Stimulated activated CD4-positive, alpha-beta T cell treated with anti-CD3 and anti-CD28 coated beads, Interleukin-12 subunit alpha, Interleukin-12 subunit beta, amount 100 ng/mL, for 24 hours (primary cell): ENCODE results near the gene GPR39.

ENCODE experiments used
- DNase-seq, 2 experiments: peaks; one replicate each; pipeline ENCODE4 v3.0.0-alpha.2; 2020; ENCODE audit warnings: low read depth in 2 of 2

GPR39 gene

DNA sequence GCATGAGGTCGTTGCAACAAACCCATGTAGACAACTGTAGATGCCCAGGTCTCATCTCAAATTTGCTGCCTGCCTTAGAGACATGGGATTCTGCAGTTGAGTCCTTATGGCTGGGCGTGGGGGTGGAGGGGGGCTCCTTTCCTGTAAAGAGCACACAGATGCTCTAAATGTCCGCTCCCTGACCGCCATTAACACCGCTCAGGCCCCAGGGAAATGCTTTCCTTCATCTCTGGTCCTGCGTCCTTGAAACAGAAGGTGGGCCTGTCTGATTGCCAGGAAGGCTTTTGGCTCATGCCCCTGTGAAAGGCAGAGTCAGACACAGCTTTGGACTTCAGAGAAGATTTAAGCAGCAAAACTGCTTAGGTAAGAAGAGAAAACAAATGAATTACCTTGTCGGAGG lies 25.7 kb downstream of the GPR39 start:
- DNase-seq, result no peak

DNA sequence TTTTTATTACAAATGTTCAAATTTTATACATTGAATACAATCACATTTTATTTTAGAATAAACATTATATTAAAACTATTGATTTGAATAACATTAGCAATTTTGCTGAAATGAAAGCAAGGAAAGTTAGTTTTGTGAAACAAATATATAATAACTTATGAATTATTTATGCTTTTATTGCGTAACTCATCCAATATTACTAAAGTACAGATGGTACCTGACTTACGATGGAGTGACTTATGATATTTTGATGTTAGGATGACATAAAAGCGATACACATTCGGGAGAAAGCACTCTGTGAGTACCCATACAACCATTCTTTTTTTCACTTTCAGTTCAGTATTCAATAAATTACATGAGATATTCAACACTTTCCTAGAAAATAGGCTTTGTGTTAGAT lies 26.5 kb downstream of the GPR39 start:
- no peak for DNase-seq

DNA sequence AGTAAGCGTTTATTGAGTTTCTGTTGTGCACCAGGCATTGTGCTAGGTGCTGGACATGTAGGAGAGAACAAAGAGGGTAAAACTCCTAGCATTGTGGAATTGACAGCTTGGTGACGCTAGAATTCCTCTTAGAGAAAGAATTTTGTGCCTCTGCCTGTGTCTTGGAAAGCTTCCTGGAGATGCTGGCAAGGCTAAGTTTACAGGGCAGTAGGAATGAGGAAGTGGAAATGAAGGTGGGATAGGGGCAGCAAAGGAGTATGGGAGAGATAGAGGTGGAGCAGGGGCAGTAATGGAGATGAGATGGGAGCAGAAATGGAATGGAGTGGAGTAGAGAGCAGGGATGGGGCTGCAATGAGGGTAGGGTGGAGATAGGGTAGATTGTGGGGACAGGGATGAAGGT lies 29.8 kb downstream of the GPR39 start:
- DNase-seq, result no peak

DNA sequence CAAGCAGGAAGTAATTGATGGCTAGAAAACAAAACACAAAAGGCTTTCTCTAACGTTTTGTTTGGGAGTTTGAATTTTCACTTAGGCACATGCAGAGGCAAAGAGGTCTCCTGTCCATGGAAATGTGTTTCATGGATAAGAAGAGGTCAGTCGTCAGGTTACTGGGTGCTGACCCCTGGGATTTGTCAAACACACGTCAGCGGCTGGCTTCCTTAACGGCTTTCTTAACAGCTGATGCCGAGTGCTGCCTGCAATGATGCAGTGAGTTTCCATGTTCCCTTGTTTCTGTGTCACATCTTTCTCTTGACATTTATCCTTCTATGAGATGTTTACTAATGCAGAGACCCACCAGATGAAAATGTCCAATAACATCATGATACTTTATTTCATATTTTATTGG lies 31.7 kb downstream of the GPR39 start:
- DNase-seq, result no peak

DNA sequence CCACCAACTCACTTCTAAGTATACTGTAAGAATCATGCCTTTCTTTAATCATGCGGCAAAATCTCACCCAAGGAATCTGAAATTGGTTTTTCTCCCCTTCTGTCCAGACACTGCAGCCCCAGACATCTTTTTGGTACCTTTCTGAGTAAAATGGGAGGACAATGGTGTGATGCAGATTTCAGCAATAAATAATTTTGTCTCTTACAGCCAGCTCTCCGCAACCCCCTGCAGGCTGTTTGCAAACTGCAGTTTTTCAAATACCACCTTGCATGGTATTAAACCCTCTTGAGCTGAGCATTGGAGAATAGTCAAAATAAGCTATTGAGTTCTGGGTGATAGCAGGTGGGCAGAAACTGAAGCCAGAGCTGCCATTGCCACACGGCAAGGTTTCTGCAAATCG lies 32.2 kb downstream of the GPR39 start:
- DNase-seq, result no peak

DNA sequence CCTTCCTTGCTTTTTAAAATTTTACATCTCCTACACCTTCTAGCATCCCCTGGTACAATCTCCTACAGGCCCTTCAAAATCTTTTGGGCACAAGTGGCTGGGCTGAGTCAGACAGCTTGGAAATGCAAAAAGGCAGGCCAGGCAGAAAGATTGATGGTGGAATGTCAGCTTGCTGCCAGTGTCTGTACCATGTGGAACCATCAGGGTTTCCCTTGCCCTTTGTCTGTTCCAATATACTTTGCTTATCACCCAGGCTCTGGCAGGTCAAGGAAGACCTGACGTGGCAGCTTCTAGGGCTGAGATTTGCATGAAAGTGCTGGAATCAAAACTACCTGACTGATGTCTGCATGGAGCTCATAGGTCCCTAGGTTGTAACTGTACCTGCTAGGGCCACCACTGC lies 33.3 kb downstream of the GPR39 start:
- no peak for DNase-seq

DNA sequence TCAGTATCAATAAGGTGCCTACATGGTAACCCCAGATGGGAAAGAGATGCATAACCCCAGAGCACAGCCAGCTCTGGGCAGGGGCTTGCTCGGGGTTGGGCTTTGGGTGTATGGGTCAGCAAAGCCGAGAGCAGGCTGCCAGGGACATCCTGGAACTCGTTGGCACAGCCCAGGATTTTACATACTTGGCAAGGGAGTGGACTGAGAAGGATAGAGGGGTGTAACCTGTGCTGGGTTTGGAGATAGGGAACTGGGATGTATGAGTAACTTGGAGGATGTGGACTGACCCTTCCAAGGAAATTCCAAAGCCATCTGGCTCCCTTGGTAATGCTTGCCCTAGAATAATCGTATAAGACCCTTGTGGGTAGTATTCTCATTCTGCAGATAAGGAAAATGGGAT lies 44.2 kb downstream of the GPR39 start:
- DNase-seq, result no peak

DNA sequence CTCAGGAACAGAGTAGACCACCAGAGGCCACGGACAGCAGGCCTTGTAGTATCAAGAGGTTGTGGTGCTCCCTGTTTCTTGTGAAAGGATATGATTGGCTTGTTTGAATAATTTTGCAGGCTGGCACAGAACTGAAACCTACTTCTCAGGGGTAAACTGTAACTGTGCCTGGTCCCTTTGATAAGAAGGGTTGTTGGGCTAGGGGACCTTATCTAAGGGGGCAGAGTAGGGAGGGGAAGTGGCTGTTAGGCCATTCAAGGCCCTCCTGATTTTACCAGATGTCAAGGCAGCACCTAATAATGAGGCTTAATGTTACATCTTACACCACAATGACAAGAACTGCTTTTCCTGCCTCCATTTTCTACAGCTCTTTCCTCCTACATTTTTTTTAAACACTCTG lies 45.6 kb downstream of the GPR39 start:
- DNase-seq, result no peak

DNA sequence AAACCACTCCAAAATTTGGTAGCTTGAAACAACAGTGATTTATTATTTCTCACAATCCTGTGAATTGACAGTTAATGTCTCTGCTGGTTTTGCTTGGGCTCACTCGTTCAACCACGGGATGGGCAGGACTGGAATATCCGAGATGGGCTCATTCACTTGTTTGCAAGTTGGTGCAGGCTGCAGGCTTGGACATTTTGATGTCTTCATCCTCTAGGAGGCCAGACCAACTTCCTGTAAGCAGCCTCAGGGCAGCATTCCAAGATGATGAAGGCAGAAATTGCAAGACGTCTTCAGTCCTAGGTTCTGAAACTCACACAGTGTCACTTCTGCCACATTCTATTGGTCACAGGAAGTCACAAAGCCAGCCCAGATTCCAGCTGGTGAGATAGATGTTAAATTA lies 47.1 kb downstream of the GPR39 start:
- DNase-seq, result no peak

DNA sequence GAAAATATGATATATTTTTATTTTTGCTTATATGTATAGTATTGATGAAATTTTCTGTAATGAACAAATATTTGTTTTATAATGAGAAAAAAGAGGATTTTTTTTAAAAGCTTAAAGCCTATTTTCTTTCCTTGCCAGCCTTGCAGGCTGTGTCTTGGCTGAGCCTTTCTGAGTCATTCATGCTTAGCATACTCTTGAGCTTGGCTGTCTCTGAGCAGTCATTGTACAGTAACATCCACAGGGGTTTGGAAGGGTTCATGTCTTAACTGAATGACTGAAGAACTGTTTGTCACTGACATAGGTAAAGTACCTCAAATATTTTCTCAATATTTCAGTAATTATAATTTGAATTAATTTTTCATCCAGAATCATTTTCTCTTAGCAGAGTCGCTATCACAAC lies 49.3 kb downstream of the GPR39 start:
- DNase-seq, result no peak

DNA sequence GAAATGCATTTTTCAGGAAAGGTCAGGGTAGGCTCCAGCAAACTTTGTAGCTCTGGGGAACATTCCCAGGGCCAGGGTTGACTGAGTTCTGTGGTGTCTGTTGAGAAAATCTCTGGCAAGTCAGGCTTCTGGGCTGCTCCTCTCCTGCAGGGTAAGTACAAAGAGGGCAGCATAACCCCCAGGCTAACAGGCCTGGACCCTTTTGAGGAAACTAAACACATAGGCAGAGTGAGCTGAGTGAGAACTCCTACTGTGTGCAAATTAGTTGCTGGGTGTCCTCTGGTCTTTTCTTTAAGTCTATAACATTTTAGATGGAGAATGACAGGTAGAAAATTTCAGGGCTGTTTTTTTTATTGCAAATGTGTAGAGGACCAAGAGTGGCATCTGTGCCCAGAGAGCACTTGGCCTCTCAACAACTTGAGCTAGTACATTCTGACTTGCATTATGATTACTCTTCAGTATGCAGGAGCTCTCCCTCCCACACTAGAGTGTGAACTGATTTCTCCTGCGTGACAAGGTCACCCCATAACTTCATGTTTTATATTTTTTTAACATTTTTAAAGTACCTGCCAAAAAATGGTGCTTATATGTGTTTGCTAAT lies 49.9 kb downstream of the GPR39 start:
- DNase-seq, result no peak

DNA sequence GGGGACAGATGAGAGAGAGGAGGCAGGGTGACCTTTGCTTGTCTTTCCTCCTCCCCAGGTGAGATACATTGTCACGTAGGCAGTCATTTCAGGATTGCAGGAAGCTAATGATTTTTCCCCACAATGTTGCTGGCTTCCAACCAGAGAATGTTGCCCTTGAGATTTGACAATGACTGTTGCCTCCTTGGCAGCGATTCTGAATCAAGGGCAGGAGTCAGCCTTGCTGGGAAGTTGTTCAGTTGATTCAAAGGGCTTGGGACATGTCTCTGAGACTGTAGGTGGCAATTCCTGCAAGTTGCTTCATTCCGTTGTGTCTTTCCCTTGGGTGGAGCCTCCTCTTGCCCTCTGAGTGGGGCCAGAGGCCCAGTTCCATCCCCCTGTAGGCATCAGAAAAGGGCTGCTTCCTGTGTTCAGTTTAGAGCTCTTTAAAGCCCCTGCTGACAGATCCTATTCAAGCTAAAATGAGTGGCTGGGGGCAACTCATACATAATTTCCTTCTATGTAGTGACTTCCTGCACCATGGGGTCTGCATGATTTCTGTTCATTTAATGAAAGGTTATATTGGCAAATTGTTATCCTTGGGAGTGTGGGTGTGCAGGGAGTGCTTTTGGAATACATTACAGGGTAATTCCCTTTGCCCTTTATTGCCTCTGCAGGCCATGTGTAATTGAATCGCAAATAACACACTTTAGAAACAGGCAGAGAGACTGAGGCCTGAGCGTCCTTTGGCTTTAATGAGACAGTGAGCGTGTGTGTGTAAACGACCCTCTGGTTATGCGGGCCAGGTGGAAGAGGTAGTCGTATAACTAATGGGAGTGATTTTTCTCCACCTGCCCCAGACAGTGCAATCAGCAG lies 52.4 kb downstream of the GPR39 start:
- DNase-seq, result no peak

DNA sequence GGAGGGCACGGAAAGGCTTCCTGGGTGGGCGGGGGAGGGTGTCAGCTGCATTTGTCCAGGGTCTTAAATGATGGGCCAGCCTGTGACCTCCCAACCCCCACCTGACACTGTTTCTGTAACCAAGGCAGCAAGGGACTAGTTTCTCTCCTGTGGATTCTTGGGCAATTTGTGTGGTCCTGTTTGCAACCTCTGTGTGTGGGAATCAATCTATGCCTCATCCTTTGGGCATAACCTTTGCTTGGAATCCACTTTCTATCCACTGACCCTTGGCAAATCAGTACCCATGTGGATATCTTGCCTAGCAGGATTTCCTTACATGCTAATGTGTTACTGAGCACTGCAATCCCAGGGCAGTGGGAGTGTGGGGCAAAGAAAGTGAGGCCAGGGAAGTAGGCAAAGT lies 54.1 kb downstream of the GPR39 start:
- DNase-seq, result no peak

DNA sequence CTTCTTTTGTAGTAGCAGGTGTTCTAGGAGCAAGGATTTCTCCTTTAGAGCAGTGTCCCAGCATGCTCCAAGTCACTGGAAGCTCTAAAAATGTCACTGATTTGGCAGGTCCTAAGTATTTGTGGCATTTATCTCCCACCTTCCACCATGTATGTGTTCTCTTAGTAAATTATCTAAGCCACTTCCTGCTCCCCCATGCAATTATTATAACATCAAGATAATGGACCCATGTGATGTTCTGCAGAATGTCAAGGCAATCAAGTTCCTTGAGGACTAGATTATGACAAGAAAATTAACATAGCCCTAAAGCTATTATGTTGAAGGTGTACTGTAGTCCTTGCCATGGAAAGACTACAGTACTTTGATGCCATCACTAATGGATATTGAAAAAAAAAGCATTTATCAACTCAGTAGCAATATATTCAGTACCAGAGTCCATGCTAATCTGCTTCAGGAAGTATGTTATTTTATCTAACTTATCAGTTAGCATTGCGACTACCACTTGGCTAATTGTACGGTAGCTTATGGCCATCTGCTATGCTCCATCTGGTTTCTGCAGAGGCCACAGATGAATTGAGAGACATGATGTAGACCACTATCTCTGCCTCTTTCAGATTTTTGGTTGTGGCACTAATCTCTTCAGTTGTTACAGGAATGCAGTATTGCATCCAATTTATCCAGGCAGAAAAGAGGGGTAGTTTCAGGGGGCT lies 56.7 kb downstream of the GPR39 start:
- DNase-seq, result no peak

DNA sequence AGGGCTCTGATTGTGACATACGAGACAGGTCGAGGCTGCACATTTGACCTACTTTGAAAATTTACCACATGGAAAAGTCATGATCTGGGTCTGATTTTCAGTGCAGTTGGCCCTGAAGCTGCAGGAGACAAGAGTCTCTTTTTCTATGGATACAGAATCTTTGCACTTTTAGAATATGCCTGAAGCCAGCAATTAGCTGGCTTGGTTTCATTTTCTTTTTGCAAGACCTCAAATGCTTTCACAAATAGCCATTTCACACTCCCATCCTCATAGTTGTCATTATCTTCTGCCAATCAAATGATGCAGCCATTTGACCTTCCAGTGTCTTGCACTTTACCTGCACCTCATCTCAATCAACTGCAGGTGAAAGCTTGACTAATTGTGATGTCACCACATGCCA lies 59.0 kb downstream of the GPR39 start:
- no peak for DNase-seq

DNA sequence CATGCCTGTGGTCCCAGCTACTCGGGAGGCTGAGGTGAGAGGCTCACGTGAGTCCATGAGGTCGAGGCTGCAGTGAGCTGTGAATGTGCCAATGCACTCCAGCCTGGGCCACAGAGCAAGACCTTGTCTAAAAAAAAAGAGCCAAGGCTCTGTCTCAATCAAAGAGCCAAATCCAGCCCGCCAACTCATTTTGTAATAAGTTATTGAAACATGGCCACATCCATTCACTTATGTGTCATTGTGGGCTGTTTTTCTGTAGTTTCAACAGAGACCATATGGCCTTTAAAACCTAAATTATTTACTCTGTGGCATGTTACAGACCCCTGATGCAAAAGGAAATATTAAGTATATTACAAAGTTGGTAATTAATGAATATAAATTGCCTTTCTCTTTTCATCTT lies 60.8 kb downstream of the GPR39 start:
- DNase-seq, result no peak

DNA sequence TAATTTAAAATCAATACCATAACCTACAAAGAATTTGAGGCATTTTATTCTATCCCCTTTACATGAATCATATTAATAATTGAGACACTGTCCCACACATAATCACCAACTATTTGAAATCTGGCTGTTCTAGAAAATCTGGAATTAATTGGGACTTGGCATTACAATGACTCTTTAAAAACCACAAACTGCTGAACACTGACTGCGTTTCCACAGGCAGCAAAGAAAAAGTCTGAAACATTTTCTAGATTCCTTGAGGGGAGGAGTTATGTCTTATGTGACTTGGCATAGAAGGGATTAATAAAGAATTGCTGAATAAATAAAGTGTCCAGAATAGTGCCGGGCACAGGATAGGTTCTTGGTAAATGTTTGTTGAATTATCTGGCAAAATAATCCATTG lies 61.4 kb downstream of the GPR39 start:
- no peak for DNase-seq

DNA sequence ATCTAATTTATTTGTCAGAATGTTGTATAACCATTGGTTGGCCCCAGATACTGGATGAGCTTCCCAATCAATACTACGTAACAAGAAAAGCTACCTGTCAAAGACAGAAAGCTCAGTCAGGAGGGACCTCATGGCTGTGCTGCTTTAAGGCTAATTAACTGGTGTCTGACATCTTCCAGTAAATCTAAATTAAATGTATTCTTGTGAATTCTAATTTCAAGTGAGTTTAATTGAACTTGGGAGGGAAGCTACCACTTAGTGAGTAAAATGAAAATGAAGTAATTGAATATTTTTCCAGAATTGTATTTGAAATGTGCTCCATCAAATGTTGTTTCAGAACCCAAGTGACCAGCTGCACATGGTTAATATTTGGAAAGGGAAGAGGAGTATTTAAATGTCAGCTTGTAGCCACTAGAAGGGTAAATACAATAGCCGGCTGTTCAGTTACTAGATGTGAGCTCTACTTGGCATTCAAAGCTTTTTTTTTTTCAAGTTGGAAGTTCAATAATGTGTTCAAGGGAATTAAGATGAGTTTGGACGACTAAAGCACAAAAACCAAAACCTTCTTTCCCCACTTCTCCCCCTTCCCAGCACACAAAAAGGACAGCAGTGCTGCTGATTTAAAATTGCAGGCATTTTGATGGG lies 62.0 kb downstream of the GPR39 start:
- DNase-seq, result no peak

DNA sequence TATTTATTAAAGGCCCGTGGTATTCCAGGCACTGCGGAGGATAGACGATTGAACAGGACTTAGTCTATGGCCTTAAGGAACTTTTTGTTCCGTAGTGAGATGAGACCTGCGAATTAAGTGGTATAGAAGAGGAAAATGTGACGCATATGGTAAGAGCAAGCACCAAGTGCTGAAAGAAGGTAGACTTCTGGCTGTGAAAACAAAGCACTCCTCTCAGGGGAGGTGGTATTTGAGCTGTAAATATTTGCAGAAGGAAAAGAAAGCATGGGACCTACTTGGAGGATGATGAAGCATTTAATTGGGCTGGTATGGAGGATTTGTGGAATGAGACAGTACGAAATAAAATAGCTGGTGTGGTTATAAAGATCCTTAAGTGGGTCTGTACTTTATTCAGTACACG lies 62.5 kb downstream of the GPR39 start:
- no peak for DNase-seq

DNA sequence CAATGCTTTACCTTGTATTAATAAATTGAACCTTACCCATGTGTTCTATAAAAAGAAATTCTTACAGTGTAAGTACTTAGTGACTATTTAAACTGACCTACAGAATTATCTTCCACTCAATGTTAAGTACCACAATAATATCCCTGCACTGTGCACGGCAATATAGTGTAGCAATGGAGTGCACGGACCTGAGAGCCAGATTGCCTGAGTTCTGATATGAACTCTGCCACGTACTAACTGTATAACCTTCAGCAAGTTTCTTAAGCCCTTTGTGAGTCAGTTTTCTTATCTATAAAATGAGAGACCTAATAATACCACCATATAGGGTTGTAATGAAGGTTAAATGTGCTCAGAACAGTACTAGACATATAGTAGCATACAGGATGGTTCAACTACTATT lies 66.2 kb downstream of the GPR39 start:
- no peak for DNase-seq

DNA sequence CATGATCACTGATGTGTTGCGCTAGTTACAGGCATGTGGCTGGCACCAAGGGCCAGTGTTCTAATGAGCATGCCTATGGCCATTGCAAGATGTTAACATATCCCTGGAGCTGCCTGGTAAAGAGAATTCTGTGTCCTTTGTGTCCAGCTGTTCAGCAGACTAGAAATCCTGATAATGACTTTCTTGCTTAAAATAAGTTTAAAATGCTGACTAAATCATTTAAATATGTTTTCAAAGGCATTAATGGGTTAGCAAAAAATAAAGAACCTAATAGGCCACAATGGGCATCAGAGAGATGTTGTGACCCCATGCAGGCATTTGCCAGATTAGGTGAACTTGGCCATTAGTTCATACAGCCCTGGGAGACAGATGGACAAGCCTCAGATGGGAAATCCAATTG lies 67.5 kb downstream of the GPR39 start:
- no peak for DNase-seq

DNA sequence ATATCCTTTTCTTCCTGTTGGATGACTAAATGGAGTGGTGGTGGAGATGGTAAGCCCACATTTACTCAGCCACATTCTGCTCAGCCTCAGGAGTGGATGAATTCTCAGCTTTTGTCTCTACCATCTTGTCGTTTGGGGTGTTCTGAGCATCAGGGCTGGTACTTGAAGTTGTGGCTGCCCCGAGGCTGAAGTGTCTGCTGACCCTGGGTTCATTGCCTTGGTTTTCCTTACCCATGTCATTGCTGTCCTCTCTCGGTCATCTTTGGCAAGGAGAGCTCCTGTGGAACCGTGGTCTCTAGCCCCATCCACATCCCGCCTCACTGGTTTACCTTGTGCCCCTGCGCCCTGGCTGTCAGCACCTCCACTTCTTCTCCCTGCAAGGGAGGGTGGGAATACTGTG lies 71.9 kb downstream of the GPR39 start:
- no peak for DNase-seq

DNA sequence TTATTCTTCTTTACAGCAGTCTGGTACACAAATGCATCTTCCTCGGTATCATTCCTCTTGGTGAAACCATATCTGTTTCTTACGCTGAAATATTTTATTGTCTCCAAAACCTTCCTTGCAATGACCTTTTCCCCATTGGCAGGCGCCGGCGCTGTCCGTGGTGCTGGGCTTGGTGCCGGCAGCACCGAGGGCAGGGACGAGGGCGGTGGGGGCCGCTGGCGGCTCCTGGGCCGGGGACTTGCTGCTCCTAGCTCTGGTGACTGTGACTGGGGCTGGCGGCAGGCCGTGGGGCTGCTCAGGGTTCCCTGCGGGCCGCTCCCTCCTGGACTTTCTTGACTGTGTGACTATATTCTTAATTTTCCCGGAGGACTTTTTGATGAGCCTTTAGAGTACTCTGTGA lies 72.5 kb downstream of the GPR39 start:
- DNase-seq, result no peak
